Neural progenitor cell (in vitro differentiated cells): ENCODE measurements around the gene GLG1. TPM values are rescaled to one million over a fixed set of nuclear protein-coding genes. Genes with fewer than 3 reads are reported as not detected.

Source experiments
- DNase-seq: peaks from one replicate; pipeline ENCODE4 v3.0.0-alpha.2; 2016; ENCODE audit warnings: low spot score
- H2AFZ ChIP-seq: fragments of 200-600 bp; sonication (generic); replicated peaks from 2 replicates; pipeline ENCODE4 v1.6.1; 2016; ENCODE audit warnings: antibody characterized with exemption
- H3F3A ChIP-seq: fragments of 200-600 bp; sonication (generic); 2 replicates; pipeline ENCODE4 v1.6.1; 2016; ENCODE audit warnings: antibody characterized with exemption, low read depth
- H3K27ac ChIP-seq: fragments of 200-600 bp; sonication (generic); 2 replicates; pipeline ENCODE4 v1.5.1; 2016; ENCODE audit warnings: mild to moderate bottlenecking
- H3K27me3 ChIP-seq: fragments of 200-600 bp; sonication (generic); 2 replicates; pipeline ENCODE4 v1.6.1; 2016; ENCODE audit warnings: mild to moderate bottlenecking, moderate library complexity
- H3K36me3 ChIP-seq: fragments of 200-600 bp; sonication (generic); 2 replicates; pipeline ENCODE4 v1.5.1; 2016
- H3K4me1 ChIP-seq: fragments of 200-600 bp; sonication (generic); 2 replicates; pipeline ENCODE4 v1.6.1; 2016; ENCODE audit warnings: mixed run types
- H3K4me2 ChIP-seq: fragments of 200-600 bp; sonication (generic); 2 replicates; pipeline ENCODE4 v1.6.1; 2016
- H3K4me3 ChIP-seq: fragments of 200-600 bp; sonication (generic); 2 replicates; pipeline ENCODE4 v1.5.1; 2016
- H3K79me2 ChIP-seq: fragments of 200-600 bp; sonication (generic); 2 replicates; pipeline ENCODE4 v1.6.1; 2016; ENCODE audit warnings: low read depth
- H3K9ac ChIP-seq: fragments of 200-600 bp; sonication (generic); 2 replicates; pipeline ENCODE4 v1.6.1; 2016
- H3K9me3 ChIP-seq: fragments of 200-600 bp; sonication (generic); 2 replicates; pipeline ENCODE4 v1.5.1; 2016; ENCODE audit warnings: low read depth
- H4K20me1 ChIP-seq: fragments of 200-600 bp; sonication (generic); 2 replicates; pipeline ENCODE4 v1.6.1; 2016; ENCODE audit warnings: low read depth
- H3K27ac Mint-ChIP-seq: 3 replicates; pipeline ENCODE4 v1.8.0; 2021; ENCODE audit warnings: mixed read lengths
- H3K27me3 Mint-ChIP-seq: 2 replicates; pipeline ENCODE4 v1.8.0; 2022; ENCODE audit warnings: low read depth, mild to moderate bottlenecking, inconsistent platforms, moderate library complexity, mixed read lengths; ENCODE audit not compliant: insufficient read depth
- H3K36me3 Mint-ChIP-seq: 3 replicates; pipeline ENCODE4 v1.8.0; 2021; ENCODE audit warnings: mixed read lengths
- H3K4me1 Mint-ChIP-seq: 3 replicates; pipeline ENCODE4 v1.8.0; 2021; ENCODE audit warnings: mixed read lengths
- H3K4me3 Mint-ChIP-seq: 3 replicates; pipeline ENCODE4 v1.8.0; 2021; ENCODE audit warnings: mild to moderate bottlenecking, moderate library complexity, mixed read lengths
- H3K9me3 Mint-ChIP-seq: 3 replicates; pipeline ENCODE4 v1.8.0; 2020; ENCODE audit warnings: mixed read lengths
- CTCF ChIP-seq: fragments of 200-600 bp; sonication (generic); IDR thresholded peaks from 2 replicates; pipeline ENCODE4 v1.5.1; 2017; ENCODE audit warnings: antibody characterized with exemption, mild to moderate bottlenecking
- EZH2 ChIP-seq: fragments of 200-600 bp; sonication (generic); IDR thresholded peaks from 2 replicates; pipeline ENCODE4 v1.6.1; 2017; ENCODE audit warnings: antibody characterized with exemption, mild to moderate bottlenecking, moderate library complexity
- EZH2phosphoT487 ChIP-seq: fragments of 200-600 bp; sonication (generic); IDR thresholded peaks from 2 replicates; pipeline ENCODE4 v1.6.1; 2017; ENCODE audit warnings: antibody characterized with exemption
- total RNA-seq: library from RNA; depleted of rRNA; stranded (reverse); fragments of >200 nt; gene quantifications from 2 replicates; pipeline ENCODE4 v1.2.3, GENCODE V29; 2015; ENCODE audit warnings: low replicate concordance

The GLG1 gene
- total RNA-seq, 1 donor from 2014 or later: 117 TPM

GRCh38 chr16:74503412-74503811 is 103.5 kb downstream of the GLG1 start:
- Mint-ChIP-seq H3K4me3 (no peak overlapping the region), H3K36me3 (peaks cover 24% of the 10 kb centered on the region)
- H3K27ac ChIP-seq: no peak overlapping the region

GRCh38 chr16:74501484-74502478 is 105.1 kb downstream of the GLG1 start:
- Histone ChIP-seq H3K27ac (no peak overlapping the region), H3K9me3 (no peaks in the 10 kb centered on the region), H3K79me2 (no peaks in the 10 kb centered on the region), H3K9ac (no peak overlapping the region), H3K4me1 (no peaks in the 10 kb centered on the region), H3K36me3 (no peaks in the 10 kb centered on the region), H4K20me1 (peaks cover 20% of the 10 kb centered on the region), H3F3A (peaks cover 8% of the 10 kb centered on the region), H3K27me3 (no peaks in the 10 kb centered on the region), H3K4me2 (no peak overlapping the region), H2AFZ (no peak overlapping the region), H3K4me3 (no peak overlapping the region)
- no peak for DNase-seq
- H3K4me3 Mint-ChIP-seq: peak overlapping the region; percentile 18
- H3K36me3 Mint-ChIP-seq: peaks cover 16% of the 10 kb centered on the region
- H3K27ac Mint-ChIP-seq: peak overlapping the region; percentile 82
- peaks cover 2% of the 10 kb centered on the region for H3K27me3 Mint-ChIP-seq
- TF ChIP-seq EZH2 (no peak), CTCF (no peak), EZH2phosphoT487 (no peak)
- no peaks in the 10 kb centered on the region for H3K9me3 Mint-ChIP-seq
- peaks cover 30% of the 10 kb centered on the region for H3K4me1 Mint-ChIP-seq

More at GRCh38 chr16:74503412-74503811, 103.5 kb downstream of the GLG1 start:
- Mint-ChIP-seq H3K4me1 (peaks cover 30% of the 10 kb centered on the region), H3K27me3 (no peaks in the 10 kb centered on the region), H3K9me3 (no peaks in the 10 kb centered on the region), H3K27ac (no peak overlapping the region)
- Histone ChIP-seq H3K9me3 (no peaks in the 10 kb centered on the region), H3K4me3 (no peak overlapping the region), H3K4me1 (no peaks in the 10 kb centered on the region), H3F3A (peaks cover 5% of the 10 kb centered on the region), H3K4me2 (no peak overlapping the region), H3K36me3 (no peaks in the 10 kb centered on the region), H3K79me2 (no peaks in the 10 kb centered on the region), H3K9ac (no peak overlapping the region), H2AFZ (no peak overlapping the region), H3K27me3 (no peaks in the 10 kb centered on the region), H4K20me1 (peaks cover 13% of the 10 kb centered on the region)
- TF ChIP-seq CTCF (no peak), EZH2phosphoT487 (no peak), EZH2 (no peak)
- no peak for DNase-seq

GRCh38 chr16:74500907-74501306 is 106.0 kb downstream of the GLG1 start:
- no peak overlapping the region for H3K4me2 ChIP-seq
- no peaks in the 10 kb centered on the region for H3K36me3 ChIP-seq
- H3K9ac ChIP-seq: no peak overlapping the region
- H3K27me3 Mint-ChIP-seq: peaks cover 2% of the 10 kb centered on the region
- H3F3A ChIP-seq: peaks cover 13% of the 10 kb centered on the region
- DNase-seq: no peak
- no peaks in the 10 kb centered on the region for H3K27me3 ChIP-seq
- TF ChIP-seq EZH2phosphoT487 (no peak), EZH2 (no peak), CTCF (no peak)
- peaks cover 22% of the 10 kb centered on the region for H4K20me1 ChIP-seq
- H3K27ac Mint-ChIP-seq: no peak overlapping the region
- no peak overlapping the region for H3K4me3 Mint-ChIP-seq
- no peak overlapping the region for H2AFZ ChIP-seq
- H3K4me1 ChIP-seq: no peaks in the 10 kb centered on the region
- no peaks in the 10 kb centered on the region for H3K9me3 Mint-ChIP-seq
- H3K9me3 ChIP-seq: no peaks in the 10 kb centered on the region
- H3K4me3 ChIP-seq: no peak overlapping the region
- peaks cover 30% of the 10 kb centered on the region for H3K4me1 Mint-ChIP-seq
- H3K27ac ChIP-seq: no peak overlapping the region
- no peaks in the 10 kb centered on the region for H3K79me2 ChIP-seq
- H3K36me3 Mint-ChIP-seq: peaks cover 16% of the 10 kb centered on the region
